Activated CD4-positive, alpha-beta T cell treated with anti-CD3 and anti-CD28 coated beads, Interleukin-2, amount 10 ng/mL, durations not matched to agents 24 days and 14 days (primary cell): Measurements from ENCODE around the gene NLN. TPM values are rescaled to one million over a fixed set of nuclear protein-coding genes. Genes with fewer than 3 reads are reported as not detected.
"Not testable (repeated sequence)": the region's sequence is repeated elsewhere in the genome, so short reads cannot be mapped to it uniquely, and the experiment has no call there.

Experiments used
- DNase-seq: peaks from one replicate; pipeline ENCODE4 v3.0.0; 2022
- H3K27ac Mint-ChIP-seq: one replicate; pipeline ENCODE4 v1.8.0; 2022; ENCODE audit warnings: mild to moderate bottlenecking, mixed read lengths
- H3K27me3 Mint-ChIP-seq: one replicate; pipeline ENCODE4 v1.8.0; 2022; ENCODE audit warnings: mixed read lengths
- H3K36me3 Mint-ChIP-seq: one replicate; pipeline ENCODE4 v1.8.0; 2022; ENCODE audit warnings: low read depth, mild to moderate bottlenecking, mixed read lengths
- H3K4me1 Mint-ChIP-seq: one replicate; pipeline ENCODE4 v1.8.0; 2021; ENCODE audit warnings: mixed read lengths
- H3K4me3 Mint-ChIP-seq: one replicate; pipeline ENCODE4 v1.8.0; 2022; ENCODE audit warnings: mild to moderate bottlenecking, moderate library complexity, mixed read lengths
- H3K9me3 Mint-ChIP-seq: one replicate; pipeline ENCODE4 v1.8.0; 2021; ENCODE audit warnings: mixed read lengths
- intact Hi-C: fragments of 100-400 bp; cut with micrococcal nuclease; formaldehyde crosslinking; loops from one replicate; pipeline ENCODE4 v1.15.1; 2023
- total RNA-seq: library from RNA; stranded (reverse); gene quantifications from 2 replicates; pipeline ENCODE4 v1.2.3, GENCODE V29; 2022

The NLN gene
- total RNA-seq: 28.0 and 30.7 TPM in 2 replicates

GRCh38 chr5:65721720-65722574 lies at the start of gene NLN, which contains the start of gene SGTB:
Gene NLN (plus strand): TSS chr5:65722205. CDS start chr5:65722374, 169 bp downstream.
Gene SGTB (minus strand): TSS chr5:65722109. CDS start chr5:65720807, 1,302 bp downstream.
- intact Hi-C loops: loop anchor here (1.0 to 5.0 kb wide), 5 partner anchors 85 to 423 kb away; partner anchors contain the start of genes CENPK, PPWD1, SREK1 and TRIM23
- peaks cover 13% of the 10 kb centered on the region for H3K36me3 Mint-ChIP-seq
- no peaks in the 10 kb centered on the region for H3K9me3 Mint-ChIP-seq
- no peaks in the 10 kb centered on the region for H3K27me3 Mint-ChIP-seq
- peaks cover 31% of the 10 kb centered on the region for H3K4me1 Mint-ChIP-seq
- peak; percentile 96 for DNase-seq
- peak within 1 kb of the TSS; percentile 95 for H3K4me3 Mint-ChIP-seq
- peak within 1 kb of the TSS; percentile 96 for H3K27ac Mint-ChIP-seq

GRCh38 chr5:65672796-65673195 lies 49.2 kb upstream of the NLN start:
- Mint-ChIP-seq H3K9me3 (no peaks in the 10 kb centered on the region), H3K27me3 (no peaks in the 10 kb centered on the region), H3K4me3 (no peak overlapping the region), H3K36me3 (peaks cover 34% of the 10 kb centered on the region), H3K27ac (no peak overlapping the region), H3K4me1 (peaks cover 7% of the 10 kb centered on the region)
- no peak for DNase-seq
- intact Hi-C loops: no loop called here

GRCh38 chr5:65674749-65675148 lies 47.3 kb upstream of the NLN start:
- Mint-ChIP-seq H3K27ac (no peak overlapping the region), H3K36me3 (peaks cover 46% of the 10 kb centered on the region), H3K9me3 (no peaks in the 10 kb centered on the region), H3K4me3 (no peak overlapping the region), H3K4me1 (peaks cover 7% of the 10 kb centered on the region), H3K27me3 (no peaks in the 10 kb centered on the region)
- no peak for DNase-seq
- intact Hi-C loops: no loop called here

GRCh38 chr5:65676056-65676455 lies 45.9 kb upstream of the NLN start:
- H3K4me1 Mint-ChIP-seq, H3K4me3 Mint-ChIP-seq, H3K27me3 Mint-ChIP-seq, H3K9me3 Mint-ChIP-seq, H3K27ac Mint-ChIP-seq, DNase-seq, intact Hi-C loops: not testable (repeated sequence)
- H3K36me3 Mint-ChIP-seq: peaks cover 54% of the 10 kb centered on the region

GRCh38 chr5:65682148-65682547 lies 39.9 kb upstream of the NLN start:
- H3K36me3 Mint-ChIP-seq: peaks cover 62% of the 10 kb centered on the region
- no peaks in the 10 kb centered on the region for H3K27me3 Mint-ChIP-seq
- H3K9me3 Mint-ChIP-seq: no peaks in the 10 kb centered on the region
- no peaks in the 10 kb centered on the region for H3K4me1 Mint-ChIP-seq
- no peak for DNase-seq
- intact Hi-C loops: no loop called here
- no peak overlapping the region for H3K4me3 Mint-ChIP-seq
- no peak overlapping the region for H3K27ac Mint-ChIP-seq

- H3K36me3 Mint-ChIP-seq: peaks cover 11% of the 10 kb centered on the region
- intact Hi-C loops: no loop called here
- DNase-seq: no peak
- H3K4me3 Mint-ChIP-seq: no peak overlapping the region
- H3K27ac Mint-ChIP-seq: no peak overlapping the region
- H3K27me3 Mint-ChIP-seq: no peaks in the 10 kb centered on the region
- no peaks in the 10 kb centered on the region for H3K9me3 Mint-ChIP-seq
- no peaks in the 10 kb centered on the region for H3K4me1 Mint-ChIP-seq
These were observed 28.9 kb upstream of the NLN start for GRCh38 chr5:65693121-65693520.

GRCh38 chr5:65695162-65695755 lies 26.7 kb upstream of the NLN start:
- peaks cover 3% of the 10 kb centered on the region for H3K9me3 Mint-ChIP-seq
- DNase-seq: no peak
- peaks cover 24% of the 10 kb centered on the region for H3K36me3 Mint-ChIP-seq
- no peaks in the 10 kb centered on the region for H3K4me1 Mint-ChIP-seq
- no peak overlapping the region for H3K27ac Mint-ChIP-seq
- no peaks in the 10 kb centered on the region for H3K27me3 Mint-ChIP-seq
- intact Hi-C loops: no loop called here
- H3K4me3 Mint-ChIP-seq: no peak overlapping the region

- no peaks in the 10 kb centered on the region for H3K4me1 Mint-ChIP-seq
- no peaks in the 10 kb centered on the region for H3K27me3 Mint-ChIP-seq
- intact Hi-C loops: no loop called here
- no peak for DNase-seq
- H3K36me3 Mint-ChIP-seq: peaks cover 21% of the 10 kb centered on the region
- H3K9me3 Mint-ChIP-seq: peaks cover 3% of the 10 kb centered on the region
- H3K4me3 Mint-ChIP-seq: no peak overlapping the region
- H3K27ac Mint-ChIP-seq: no peak overlapping the region
These were observed 26.1 kb upstream of the NLN start for GRCh38 chr5:65695896-65696295.

GRCh38 chr5:65696892-65697291 lies 25.1 kb upstream of the NLN start:
- H3K27me3 Mint-ChIP-seq: no peaks in the 10 kb centered on the region
- H3K9me3 Mint-ChIP-seq: peaks cover 3% of the 10 kb centered on the region
- peaks cover 20% of the 10 kb centered on the region for H3K36me3 Mint-ChIP-seq
- H3K4me3 Mint-ChIP-seq: no peak overlapping the region
- no peak for DNase-seq
- no peaks in the 10 kb centered on the region for H3K4me1 Mint-ChIP-seq
- H3K27ac Mint-ChIP-seq: no peak overlapping the region
- intact Hi-C loops: no loop called here

GRCh38 chr5:65699338-65699737 lies 22.7 kb upstream of the NLN start:
- Mint-ChIP-seq H3K4me3 (no peak overlapping the region), H3K4me1 (no peaks in the 10 kb centered on the region), H3K27ac (no peak overlapping the region), H3K9me3 (peaks cover 3% of the 10 kb centered on the region), H3K27me3 (no peaks in the 10 kb centered on the region), H3K36me3 (peaks cover 24% of the 10 kb centered on the region)
- no peak for DNase-seq
- intact Hi-C loops: no loop called here

- Mint-ChIP-seq H3K36me3 (peaks cover 26% of the 10 kb centered on the region), H3K27me3 (no peaks in the 10 kb centered on the region), H3K27ac (no peak overlapping the region), H3K4me3 (no peak overlapping the region), H3K4me1 (no peaks in the 10 kb centered on the region), H3K9me3 (peaks cover 3% of the 10 kb centered on the region)
- no peak for DNase-seq
- intact Hi-C loops: no loop called here
These were observed 20.0 kb upstream of the NLN start for GRCh38 chr5:65702036-65702435.

- Mint-ChIP-seq H3K4me1 (no peaks in the 10 kb centered on the region), H3K4me3 (no peak overlapping the region), H3K36me3 (peaks cover 18% of the 10 kb centered on the region), H3K27ac (no peak overlapping the region), H3K9me3 (no peaks in the 10 kb centered on the region), H3K27me3 (no peaks in the 10 kb centered on the region)
- intact Hi-C loops: no loop called here
- no peak for DNase-seq
These were observed 17.3 kb upstream of the NLN start for GRCh38 chr5:65704621-65705239.

- Mint-ChIP-seq H3K27ac (no peak overlapping the region), H3K4me1 (peaks cover 3% of the 10 kb centered on the region), H3K9me3 (no peaks in the 10 kb centered on the region), H3K27me3 (no peaks in the 10 kb centered on the region), H3K36me3 (peaks cover 25% of the 10 kb centered on the region), H3K4me3 (no peak overlapping the region)
- intact Hi-C loops: no loop called here
- DNase-seq: no peak
These were observed 14.3 kb upstream of the NLN start for GRCh38 chr5:65707663-65708062.

- Mint-ChIP-seq H3K4me1 (peaks cover 4% of the 10 kb centered on the region), H3K27me3 (no peaks in the 10 kb centered on the region), H3K4me3 (no peak overlapping the region), H3K27ac (no peak overlapping the region), H3K9me3 (no peaks in the 10 kb centered on the region), H3K36me3 (peaks cover 22% of the 10 kb centered on the region)
- intact Hi-C loops: no loop called here
- no peak for DNase-seq
These were observed 13.9 kb upstream of the NLN start for GRCh38 chr5:65708145-65708544.
